ENCODE measurements around the gene PLEKHA1.
A peak's percentile ranks its signal among the peaks of the same experiment; 100 is the strongest.

Gene PLEKHA1

DNA sequence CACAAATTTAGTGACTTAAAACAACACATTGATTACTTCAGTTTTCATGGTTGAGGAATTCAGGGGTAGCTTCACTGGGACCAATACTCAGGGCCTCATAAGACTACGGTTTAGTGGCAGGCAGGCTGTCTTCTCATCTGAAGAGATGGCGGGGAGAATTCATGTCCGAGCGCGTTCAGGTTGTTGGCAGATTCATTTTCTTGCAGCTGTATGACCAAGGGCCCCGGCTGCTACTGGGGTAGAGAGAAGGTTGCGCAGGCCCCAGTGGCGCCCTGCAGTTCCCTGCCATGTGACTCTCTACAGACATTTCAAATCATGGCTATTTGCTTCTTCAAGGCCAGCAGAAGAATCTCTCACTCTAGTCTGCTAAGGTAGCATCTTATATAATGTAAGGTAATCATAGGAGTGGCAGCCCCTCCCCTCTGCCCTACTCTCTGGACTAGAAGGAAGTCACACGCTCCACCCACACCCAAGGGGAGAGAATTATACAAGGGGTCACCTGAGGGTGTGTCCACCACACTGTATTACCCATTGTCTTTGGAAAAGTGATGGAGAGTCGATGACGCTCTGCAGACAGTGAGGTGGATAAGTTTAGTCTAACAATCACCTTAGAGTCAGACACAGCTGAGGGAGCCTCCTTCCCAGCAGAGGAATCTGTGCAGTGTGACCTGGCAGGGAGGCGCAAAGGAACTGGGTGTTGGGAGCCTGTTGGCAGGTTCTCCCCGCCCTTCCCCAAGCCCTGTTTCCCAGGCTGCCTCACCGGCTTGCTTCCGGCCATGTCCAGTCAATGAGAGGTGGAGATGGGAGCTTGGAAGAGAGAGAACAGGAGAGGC is 35.7 kb upstream of the PLEKHA1 start:
- no peaks in the 10 kb centered on the region for H3K27me3 ChIP-seq (ENCODE audit: low read depth)
- in situ Hi-C loops (cut with MboI; ENCODE audit: low sequenced_read_pairs) = no loop called here
- DNase-seq (ENCODE audit: low spot score in 2 of 2) = no peak
- no peaks in the 10 kb centered on the region for H3K36me3 ChIP-seq (replicated peaks)
- no peaks in the 10 kb centered on the region for H3K4me1 ChIP-seq
- no peaks in the 10 kb centered on the region for H3K9me3 ChIP-seq
- H3K4me3 ChIP-seq = no peak overlapping the region

DNA sequence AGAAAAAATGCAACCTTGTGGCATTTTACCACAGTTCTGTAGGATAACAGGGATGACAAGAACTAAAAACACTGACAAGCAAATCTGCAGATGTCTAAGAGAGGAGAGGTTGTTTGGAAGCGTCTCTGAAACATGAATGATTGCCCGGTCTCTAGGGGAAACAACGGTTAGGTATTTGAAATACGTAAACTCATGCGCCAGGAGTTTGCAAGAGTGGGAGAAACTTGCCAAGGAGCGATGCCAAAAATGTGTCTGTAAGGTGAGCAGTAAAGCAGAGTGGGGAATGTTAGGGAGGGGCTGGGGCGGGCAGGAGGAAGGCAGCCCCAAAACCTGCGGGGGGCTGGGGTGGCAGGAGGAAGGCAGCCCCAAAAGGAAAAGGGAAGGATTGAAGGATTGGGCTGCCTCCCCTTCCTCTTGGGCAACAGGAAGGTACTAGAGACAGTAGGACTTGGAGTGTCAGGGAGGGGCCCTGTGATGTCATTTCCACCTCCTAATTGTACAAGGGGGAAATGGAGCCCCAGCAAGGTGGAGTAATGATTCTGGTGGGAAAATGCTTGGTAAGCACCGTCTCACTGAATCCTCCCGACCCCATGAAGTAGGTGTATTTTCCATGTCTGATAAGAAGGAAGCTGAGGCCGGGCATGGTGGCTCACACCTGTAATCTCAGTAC is 33.2 kb upstream of the PLEKHA1 start:
- Histone ChIP-seq H3K36me3 (replicated peaks) (no peaks in the 10 kb centered on the region), H3K27me3 (ENCODE audit: low read depth) (no peaks in the 10 kb centered on the region), H3K4me3 (no peak overlapping the region), H3K4me1 (no peaks in the 10 kb centered on the region), H3K9me3 (no peaks in the 10 kb centered on the region)
- in situ Hi-C loops (cut with MboI; ENCODE audit: low sequenced_read_pairs) = no loop called here
- no peak for DNase-seq (ENCODE audit: low spot score in 2 of 2)

DNA sequence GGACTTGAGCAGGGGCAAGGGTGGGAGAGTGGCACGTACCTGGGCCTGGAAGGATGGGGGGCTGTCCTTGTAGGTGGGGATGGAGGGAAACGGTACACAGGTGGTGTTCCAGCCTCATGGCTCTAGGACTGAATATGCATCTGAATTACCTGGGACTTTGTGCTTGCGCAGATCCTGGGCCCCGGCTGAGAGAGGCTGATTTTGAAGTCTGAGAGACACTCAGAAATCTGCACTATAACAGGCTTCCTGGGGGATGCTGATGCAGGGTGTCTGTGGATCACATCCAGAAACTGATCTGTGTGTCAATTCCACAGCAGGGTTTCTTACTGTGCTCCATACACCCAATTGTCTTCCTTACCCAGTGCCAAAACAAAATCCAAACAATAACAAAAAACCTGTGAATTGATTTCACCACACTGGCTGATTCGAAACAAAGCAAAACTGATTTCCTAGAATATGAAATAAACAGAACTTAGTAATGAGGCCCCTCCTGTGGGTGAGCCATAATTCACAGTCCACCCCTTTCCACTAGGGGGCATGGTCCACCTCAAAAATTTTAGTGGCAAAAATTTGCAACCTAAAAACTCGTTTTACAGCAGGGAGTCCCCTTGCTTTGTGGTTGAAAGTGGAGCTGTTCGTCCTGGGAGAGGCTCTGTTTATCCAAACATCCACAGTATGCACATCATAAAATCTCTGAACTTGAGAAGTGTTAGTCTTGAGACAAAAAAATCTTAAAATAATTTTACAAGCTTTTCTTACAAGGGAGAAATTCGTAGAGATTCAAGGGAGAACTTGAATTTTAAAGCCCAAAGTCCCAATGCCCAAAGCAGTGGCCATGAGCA is 32.0 kb upstream of the PLEKHA1 start:
- no peaks in the 10 kb centered on the region for H3K27me3 ChIP-seq (ENCODE audit: low read depth)
- H3K9me3 ChIP-seq = no peaks in the 10 kb centered on the region
- no peaks in the 10 kb centered on the region for H3K4me1 ChIP-seq
- no peaks in the 10 kb centered on the region for H3K36me3 ChIP-seq (replicated peaks)
- peak; percentile 47 to 58 for DNase-seq (ENCODE audit: low spot score in 2 of 2)
- no peak overlapping the region for H3K4me3 ChIP-seq
- in situ Hi-C loops (cut with MboI; ENCODE audit: low sequenced_read_pairs) = no loop called here

- H3K27me3 ChIP-seq (ENCODE audit: low read depth) = no peaks in the 10 kb centered on the region
- no peak overlapping the region for H3K4me3 ChIP-seq
- H3K4me1 ChIP-seq = no peaks in the 10 kb centered on the region
- in situ Hi-C loops (cut with MboI; ENCODE audit: low sequenced_read_pairs) = no loop called here
- DNase-seq (ENCODE audit: low spot score in 2 of 2) = no peak
- no peaks in the 10 kb centered on the region for H3K36me3 ChIP-seq (replicated peaks)
- H3K9me3 ChIP-seq = no peaks in the 10 kb centered on the region
These were observed 31.2 kb upstream of the PLEKHA1 start for GRCh38 chr10:122343135-122343800.

DNA sequence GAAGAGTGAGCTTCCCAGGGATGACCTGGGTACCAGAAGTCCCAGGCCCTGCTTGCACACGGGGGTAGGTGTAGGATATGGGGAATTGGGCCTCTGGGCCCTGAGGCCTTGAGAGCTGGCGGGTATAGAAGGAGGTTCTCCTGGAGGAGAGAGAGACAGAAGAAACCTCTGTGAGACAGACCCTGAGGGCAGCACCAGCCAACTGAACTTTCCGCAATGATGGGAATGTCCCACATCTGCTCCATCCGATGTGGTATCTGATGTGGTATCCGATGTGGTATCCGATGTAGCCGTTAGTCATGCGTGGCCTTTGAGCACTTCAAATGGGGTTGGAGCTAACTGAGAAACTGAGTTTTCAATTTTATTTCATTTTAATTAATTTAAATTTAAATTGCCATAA is 30.6 kb upstream of the PLEKHA1 start:
- H3K4me1 ChIP-seq = no peaks in the 10 kb centered on the region
- no peak for DNase-seq (ENCODE audit: low spot score in 2 of 2)
- in situ Hi-C loops (cut with MboI; ENCODE audit: low sequenced_read_pairs) = no loop called here

GRCh38 chr10:122344741-122345258 is 29.7 kb upstream of the PLEKHA1 start:
- no peak overlapping the region for H3K4me3 ChIP-seq
- no peaks in the 10 kb centered on the region for H3K36me3 ChIP-seq (replicated peaks)
- DNase-seq (ENCODE audit: low spot score in 2 of 2) = no peak
- no peaks in the 10 kb centered on the region for H3K4me1 ChIP-seq
- no peaks in the 10 kb centered on the region for H3K27me3 ChIP-seq (ENCODE audit: low read depth)
- H3K9me3 ChIP-seq = no peaks in the 10 kb centered on the region
- in situ Hi-C loops (cut with MboI; ENCODE audit: low sequenced_read_pairs) = no loop called here

More for the DNA sequence above, 30.6 kb upstream of the PLEKHA1 start:
- Histone ChIP-seq H3K4me3 (no peak overlapping the region), H3K9me3 (no peaks in the 10 kb centered on the region), H3K27me3 (ENCODE audit: low read depth) (no peaks in the 10 kb centered on the region), H3K36me3 (replicated peaks) (no peaks in the 10 kb centered on the region)

GRCh38 chr10:122346326-122346950 is 28.1 kb upstream of the PLEKHA1 start:
- Histone ChIP-seq H3K4me1 (no peaks in the 10 kb centered on the region), H3K4me3 (no peak overlapping the region), H3K27me3 (ENCODE audit: low read depth) (no peaks in the 10 kb centered on the region), H3K9me3 (no peaks in the 10 kb centered on the region), H3K36me3 (replicated peaks) (no peaks in the 10 kb centered on the region)
- no peak for DNase-seq (ENCODE audit: low spot score in 2 of 2)
- in situ Hi-C loops (cut with MboI; ENCODE audit: low sequenced_read_pairs) = no loop called here

GRCh38 chr10:122347170-122347841 is 27.2 kb upstream of the PLEKHA1 start:
- DNase-seq (ENCODE audit: low spot score in 2 of 2) = no peak
- Histone ChIP-seq H3K9me3 (no peaks in the 10 kb centered on the region), H3K4me3 (no peak overlapping the region), H3K36me3 (replicated peaks) (no peaks in the 10 kb centered on the region), H3K4me1 (no peaks in the 10 kb centered on the region), H3K27me3 (ENCODE audit: low read depth) (no peaks in the 10 kb centered on the region)
- in situ Hi-C loops (cut with MboI; ENCODE audit: low sequenced_read_pairs) = no loop called here

- H3K9me3 ChIP-seq = no peaks in the 10 kb centered on the region
These were observed 26.0 kb upstream of the PLEKHA1 start for GRCh38 chr10:122348512-122348911.

GRCh38 chr10:122348935-122349361 is 25.6 kb upstream of the PLEKHA1 start:
- H3K27me3 ChIP-seq (ENCODE audit: low read depth) = no peaks in the 10 kb centered on the region
- H3K4me1 ChIP-seq = no peaks in the 10 kb centered on the region
- H3K9me3 ChIP-seq = no peaks in the 10 kb centered on the region
- in situ Hi-C loops (cut with MboI; ENCODE audit: low sequenced_read_pairs) = no loop called here
- H3K4me3 ChIP-seq = no peak overlapping the region
- H3K36me3 ChIP-seq (replicated peaks) = no peaks in the 10 kb centered on the region
- no peak for DNase-seq (ENCODE audit: low spot score in 2 of 2)

More at GRCh38 chr10:122348512-122348911, 26.0 kb upstream of the PLEKHA1 start:
- no peak overlapping the region for H3K4me3 ChIP-seq
- DNase-seq (ENCODE audit: low spot score in 2 of 2) = no peak
- H3K27me3 ChIP-seq (ENCODE audit: low read depth) = no peaks in the 10 kb centered on the region
- no peaks in the 10 kb centered on the region for H3K4me1 ChIP-seq
- no peaks in the 10 kb centered on the region for H3K36me3 ChIP-seq (replicated peaks)
- in situ Hi-C loops (cut with MboI; ENCODE audit: low sequenced_read_pairs) = no loop called here

DNA sequence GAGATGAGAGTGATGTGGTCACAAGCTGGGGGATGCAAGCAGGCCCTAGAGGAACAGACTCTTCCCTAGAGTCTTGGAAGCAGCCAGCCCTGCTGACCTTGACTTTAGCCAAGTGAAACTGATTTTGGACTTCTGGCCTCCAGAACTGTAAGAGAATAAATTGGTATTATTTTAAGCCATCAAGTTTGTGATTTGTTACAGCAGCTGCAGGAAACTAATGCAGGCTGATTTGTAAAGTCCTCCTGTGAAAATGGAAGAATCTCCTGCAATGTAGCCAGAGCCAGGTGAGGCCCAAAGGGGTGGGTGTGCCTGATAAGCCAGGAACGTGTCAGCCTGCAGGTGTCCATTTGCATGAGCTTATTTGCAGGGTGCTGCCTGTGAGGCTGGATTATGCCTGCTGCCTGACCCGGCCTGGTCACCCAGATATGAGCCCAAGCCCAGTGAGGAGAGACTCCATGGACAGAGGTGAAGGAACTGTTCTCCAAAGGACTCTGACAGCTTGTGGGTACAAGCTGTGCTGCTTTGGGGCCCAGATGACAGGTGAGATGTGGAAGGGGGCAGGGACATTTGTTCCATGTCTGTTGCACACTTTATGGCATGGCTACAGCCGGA is 24.6 kb upstream of the PLEKHA1 start:
- H3K9me3 ChIP-seq = no peaks in the 10 kb centered on the region
- no peak for DNase-seq (ENCODE audit: low spot score in 2 of 2)
- in situ Hi-C loops (cut with MboI; ENCODE audit: low sequenced_read_pairs) = no loop called here
- H3K4me1 ChIP-seq = no peaks in the 10 kb centered on the region
- no peak overlapping the region for H3K4me3 ChIP-seq
- H3K36me3 ChIP-seq (replicated peaks) = no peaks in the 10 kb centered on the region
- no peaks in the 10 kb centered on the region for H3K27me3 ChIP-seq (ENCODE audit: low read depth)

GRCh38 chr10:122350893-122351292 is 23.6 kb upstream of the PLEKHA1 start:
- Histone ChIP-seq H3K9me3 (no peaks in the 10 kb centered on the region), H3K4me3 (no peak overlapping the region), H3K27me3 (ENCODE audit: low read depth) (no peaks in the 10 kb centered on the region), H3K4me1 (no peaks in the 10 kb centered on the region), H3K36me3 (replicated peaks) (no peaks in the 10 kb centered on the region)
- no peak for DNase-seq (ENCODE audit: low spot score in 2 of 2)
- in situ Hi-C loops (cut with MboI; ENCODE audit: low sequenced_read_pairs) = no loop called here

All from HAP-1 (cell line).